ENCODE data around the gene HNRNPF.
"Not testable (repeated sequence)": the region's sequence is repeated elsewhere in the genome, so short reads cannot be mapped to it uniquely, and the experiment has no call there.

Gene HNRNPF

GRCh38 chr10:43408710-43409384 is at the start of gene HNRNPF:
TSS of gene HNRNPF (minus strand) at chr10:43409186. CDS start at chr10:43387884, 21,302 bp downstream.
- DNase-seq = peak; percentile 98

- DNase-seq = no peak
These were observed 49.2 kb upstream of the HNRNPF start for GRCh38 chr10:43458227-43458626.

- not testable (repeated sequence) for DNase-seq
These were observed 47.6 kb upstream of the HNRNPF start for GRCh38 chr10:43456561-43456960.

- not testable (repeated sequence) for DNase-seq
These were observed 45.0 kb upstream of the HNRNPF start for GRCh38 chr10:43454025-43454424.

- peak; percentile 58 for DNase-seq
These were observed 44.4 kb upstream of the HNRNPF start for GRCh38 chr10:43453266-43453831.

- no peak for DNase-seq
These were observed 43.4 kb upstream of the HNRNPF start for GRCh38 chr10:43452356-43452914.

- DNase-seq = no peak
These were observed 39.8 kb upstream of the HNRNPF start for GRCh38 chr10:43448742-43449141.

- DNase-seq = not testable (repeated sequence)
These were observed 37.4 kb upstream of the HNRNPF start for GRCh38 chr10:43446219-43447017.

- DNase-seq = no peak
These were observed 36.0 kb upstream of the HNRNPF start for GRCh38 chr10:43444897-43445466.

GRCh38 chr10:43444323-43444722 is 35.3 kb upstream of the HNRNPF start:
- no peak for DNase-seq

GRCh38 chr10:43440463-43441134 is 31.6 kb upstream of the HNRNPF start:
- DNase-seq = no peak

- DNase-seq = no peak
These were observed 28.3 kb upstream of the HNRNPF start for GRCh38 chr10:43437141-43437870.

- peak; percentile 95 for DNase-seq
These were observed 27.5 kb upstream of the HNRNPF start, which contains the start of gene ZNF487 for GRCh38 chr10:43436291-43437140. TSS of gene ZNF487 (plus strand) at chr10:43437111. CDS start at chr10:43475814, 38,703 bp downstream.

- DNase-seq = no peak
These were observed 22.1 kb upstream of the HNRNPF start for GRCh38 chr10:43430926-43431663.

GRCh38 chr10:43427166-43427825 is 18.3 kb upstream of the HNRNPF start:
- DNase-seq = no peak

GRCh38 chr10:43426476-43426875 is 17.5 kb upstream of the HNRNPF start:
- DNase-seq = not testable (repeated sequence)

- DNase-seq = no peak
These were observed 15.4 kb upstream of the HNRNPF start for GRCh38 chr10:43424416-43424815.

GRCh38 chr10:43421944-43422343 is 13.0 kb upstream of the HNRNPF start:
- not testable (repeated sequence) for DNase-seq

- DNase-seq = no peak
These were observed 12.5 kb upstream of the HNRNPF start for GRCh38 chr10:43421519-43421918.

- no peak for DNase-seq
These were observed 12.2 kb upstream of the HNRNPF start for GRCh38 chr10:43421201-43421507.
